NOMO-1 (cell line): Measurements from ENCODE around the gene SMARCD2.

Experiments
- DNase-seq, 2 experiments: peaks; one replicate each; lab custom pipeline; 2025; ENCODE audit not compliant: unreplicated experiment in 2 of 2; lab: John Stamatoyannopoulos, UW

Gene SMARCD2

DNA sequence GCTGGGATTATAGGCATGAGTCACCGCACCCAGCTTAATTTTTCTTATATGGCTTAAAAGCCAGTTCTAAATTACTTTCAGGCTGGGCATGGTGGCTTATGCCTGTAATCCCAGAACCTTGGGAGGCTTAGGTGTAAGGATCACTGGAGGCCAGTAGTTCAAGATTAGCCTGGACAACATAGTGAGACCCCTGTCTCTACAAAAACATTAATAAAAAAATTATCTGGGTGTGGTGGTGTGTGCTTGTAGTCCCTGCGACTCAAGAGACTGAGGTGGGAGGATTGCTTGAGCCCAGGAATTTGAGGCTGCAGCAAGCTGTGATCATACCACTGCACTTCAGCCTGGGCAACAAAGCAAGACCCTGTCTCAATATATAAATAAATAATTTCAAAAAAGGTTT is 10.8 kb upstream of the SMARCD2 start:
- no peak for DNase-seq

DNA sequence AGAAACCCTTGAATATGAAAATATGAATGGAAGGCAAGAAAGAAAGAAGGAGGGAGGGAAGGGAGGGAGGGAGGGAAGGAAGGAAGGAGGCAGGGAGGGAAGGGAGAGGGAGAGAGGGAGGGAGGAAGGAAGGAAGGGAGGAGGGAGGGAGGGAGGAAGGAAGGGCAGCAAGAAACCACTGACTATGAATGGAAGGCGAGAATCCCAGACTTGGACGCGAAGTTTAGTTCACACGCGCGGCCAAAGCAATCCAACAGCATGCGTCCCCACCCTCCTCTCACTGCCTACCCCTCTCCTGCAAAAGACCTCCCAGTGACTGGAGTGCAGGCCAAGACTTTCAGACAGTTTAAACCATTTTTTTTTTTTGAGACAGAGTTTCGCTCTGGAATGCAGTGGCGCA is 7.9 kb upstream of the SMARCD2 start:
- DNase-seq = no peak

DNA sequence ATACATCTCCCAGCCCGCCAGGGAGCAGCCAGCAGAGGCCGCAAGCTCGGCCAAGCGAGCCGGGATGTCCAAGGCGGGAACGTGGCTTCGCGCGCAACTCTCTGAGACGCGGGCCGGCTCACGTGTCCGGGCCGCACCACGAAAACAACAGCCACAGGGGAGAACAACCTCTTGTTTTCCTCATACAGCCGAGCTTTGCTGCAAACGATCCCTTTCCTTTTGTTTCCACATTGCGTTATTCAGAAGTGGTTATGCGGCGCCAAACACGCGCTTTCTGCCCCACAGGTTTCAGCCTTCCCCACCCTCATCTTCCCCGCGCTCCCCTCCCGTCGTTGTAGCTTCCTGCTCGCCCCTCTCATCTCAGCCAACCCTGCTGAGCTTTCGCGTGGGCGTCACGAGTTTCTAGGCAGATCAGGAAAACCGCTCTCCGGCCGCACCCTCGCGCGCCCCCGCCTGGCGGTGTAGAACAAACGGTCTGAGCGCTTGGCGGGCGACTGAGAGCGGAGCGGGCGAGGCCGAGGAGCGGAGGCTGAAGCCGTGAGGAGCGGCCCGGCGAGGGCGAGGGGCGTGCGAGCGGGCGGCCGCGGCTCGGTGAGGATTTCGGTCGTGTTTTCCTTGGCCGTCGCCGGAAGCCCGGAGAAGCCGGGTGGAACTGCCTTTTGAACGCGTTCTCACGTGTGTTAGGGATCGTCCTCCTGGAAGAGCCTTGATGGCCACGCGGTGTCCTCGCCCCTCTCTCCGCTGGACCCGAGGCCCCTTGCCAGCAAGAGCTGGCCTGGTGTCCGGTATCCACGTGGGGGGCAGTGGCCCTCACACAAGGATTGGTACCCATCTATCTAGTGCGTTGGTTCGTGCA is 6.6 kb upstream of the SMARCD2 start:
- DNase-seq = peak; percentile 95 to 98

DNA sequence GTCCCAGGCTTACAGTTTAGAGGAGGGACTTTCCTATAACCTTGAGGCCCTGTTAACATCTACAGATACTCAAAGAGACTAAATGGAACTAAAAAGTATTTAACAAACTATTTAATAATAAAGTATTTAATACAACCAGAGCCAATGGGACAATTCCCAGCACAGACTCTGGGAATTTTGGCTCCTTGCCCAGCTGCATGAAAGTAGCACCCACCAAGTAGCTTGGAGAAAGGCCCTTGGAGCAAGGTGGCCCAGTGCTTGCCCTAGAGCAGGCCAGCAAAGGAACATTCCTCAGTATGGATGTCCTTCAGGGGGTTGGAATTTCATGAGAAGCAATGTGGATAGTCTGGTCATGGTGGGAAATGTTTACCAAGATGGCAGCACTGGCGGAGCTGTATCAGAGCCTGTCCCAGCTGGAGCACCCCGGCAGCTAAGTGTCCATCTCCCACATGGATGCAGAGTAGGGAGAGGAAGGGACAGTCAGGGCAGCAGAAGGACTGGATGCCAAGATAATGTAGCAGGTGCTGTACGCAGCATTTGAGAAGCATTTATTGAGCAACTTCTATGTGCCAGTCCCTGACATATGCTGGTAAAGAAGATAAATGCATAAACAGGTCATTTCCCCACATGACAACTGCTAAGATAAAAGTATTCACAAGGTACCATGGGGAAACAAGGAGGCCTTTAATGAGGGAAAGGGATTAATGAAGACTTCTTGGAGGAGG is 5.2 kb upstream of the SMARCD2 start:
- DNase-seq = no peak

DNA sequence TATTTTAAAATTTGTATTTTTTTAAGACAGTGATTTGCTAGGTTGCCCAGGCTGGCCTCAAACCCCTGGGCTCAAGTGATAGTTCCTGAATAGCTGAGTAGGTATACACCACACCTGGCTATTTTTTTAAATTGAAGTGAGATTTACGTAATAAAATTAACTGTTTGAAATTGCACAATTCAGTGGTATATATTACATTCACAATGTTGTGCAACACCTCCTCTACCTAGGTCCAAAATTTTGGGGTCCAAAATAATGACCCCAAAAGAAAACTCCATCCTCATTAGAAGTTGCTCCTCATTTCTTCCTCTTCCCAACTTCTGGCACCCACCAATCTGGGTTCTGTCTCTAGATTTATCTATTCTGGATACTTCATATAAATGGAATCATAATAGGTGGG is 3.0 kb upstream of the SMARCD2 start:
- no peak for DNase-seq

DNA sequence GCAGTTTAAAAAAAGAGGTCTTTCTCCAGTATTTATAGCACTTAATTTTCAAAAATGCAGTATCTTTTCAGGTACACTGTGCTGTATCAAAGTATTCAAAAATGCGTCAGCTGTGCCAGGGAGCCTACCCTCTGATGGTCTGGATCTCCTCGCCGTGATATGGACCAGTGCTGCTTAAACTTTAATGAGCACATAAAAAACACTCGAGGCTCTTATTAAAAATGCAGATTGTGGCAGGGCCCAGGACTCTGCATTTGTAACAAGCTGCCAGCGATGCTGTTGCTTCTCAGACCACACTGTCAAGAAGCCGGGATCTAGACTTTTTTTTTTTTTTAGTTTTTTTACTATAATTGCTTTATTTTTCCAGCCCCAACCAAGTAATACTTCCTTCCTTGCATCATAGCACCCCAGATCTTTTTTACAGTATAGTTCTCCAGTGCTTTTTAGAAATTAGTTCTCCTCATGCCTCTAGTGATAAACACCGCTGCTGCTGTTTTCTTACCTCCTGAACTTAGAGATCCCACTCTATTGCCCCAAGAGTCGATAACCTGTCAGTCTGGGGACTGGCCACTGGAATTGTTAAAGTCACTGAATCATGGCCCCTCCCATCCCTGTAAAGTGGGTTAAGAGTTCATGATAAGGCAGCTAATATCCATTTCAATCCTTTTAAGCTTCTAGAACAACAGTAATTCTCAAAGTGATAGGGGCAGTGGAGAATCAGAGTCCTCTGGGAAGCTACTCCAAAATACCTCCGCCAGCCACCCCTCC is 1.6 kb upstream of the SMARCD2 start:
- DNase-seq = no peak

DNA sequence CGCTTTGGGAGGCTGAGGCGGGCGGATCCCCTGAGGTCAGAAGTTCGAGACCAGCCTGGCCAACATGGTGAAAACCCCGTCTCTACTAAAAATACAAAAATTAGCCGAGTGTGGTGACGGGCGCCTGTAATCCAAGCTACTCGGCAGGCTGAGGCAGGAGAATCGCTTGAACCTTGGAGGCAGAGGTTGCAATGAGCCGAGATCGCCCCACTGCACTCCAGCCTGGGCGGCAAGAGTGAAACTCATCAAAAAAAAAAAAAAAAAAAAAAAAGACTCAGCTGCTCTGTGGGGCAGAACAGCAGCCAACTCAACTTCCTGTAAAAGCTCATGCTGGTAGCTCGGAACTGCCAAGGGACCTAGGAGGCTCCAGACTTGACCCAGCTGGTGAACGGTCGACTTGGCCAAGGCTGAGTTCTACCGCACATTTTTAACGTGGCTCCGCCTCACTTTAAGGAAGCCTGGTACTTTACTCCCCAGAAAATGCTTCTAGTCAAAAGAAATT is 953 bp upstream of the SMARCD2 start:
- DNase-seq = peak; percentile 47 to 66

DNA sequence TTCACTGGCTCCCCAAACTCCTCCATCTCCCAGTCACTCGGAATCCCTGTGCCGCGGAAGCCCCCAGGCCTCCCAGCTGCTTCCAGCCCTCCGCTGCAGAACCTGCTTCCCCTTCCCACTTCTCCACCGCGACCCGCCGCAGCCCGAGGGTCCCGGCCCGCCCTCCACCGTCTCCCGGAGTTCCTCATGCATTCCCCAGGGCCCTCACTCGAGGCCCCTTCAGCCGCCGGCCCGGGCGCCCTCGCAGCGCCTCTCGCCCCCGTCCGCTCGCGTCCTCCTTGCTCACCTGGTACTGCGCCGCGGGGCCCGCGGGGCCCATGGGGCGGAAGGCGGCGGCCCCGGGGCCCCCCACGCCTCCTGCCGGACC is 329 bp downstream of the SMARCD2 start:
- DNase-seq = peak in 1 of 2 experiments; percentile 26

DNA sequence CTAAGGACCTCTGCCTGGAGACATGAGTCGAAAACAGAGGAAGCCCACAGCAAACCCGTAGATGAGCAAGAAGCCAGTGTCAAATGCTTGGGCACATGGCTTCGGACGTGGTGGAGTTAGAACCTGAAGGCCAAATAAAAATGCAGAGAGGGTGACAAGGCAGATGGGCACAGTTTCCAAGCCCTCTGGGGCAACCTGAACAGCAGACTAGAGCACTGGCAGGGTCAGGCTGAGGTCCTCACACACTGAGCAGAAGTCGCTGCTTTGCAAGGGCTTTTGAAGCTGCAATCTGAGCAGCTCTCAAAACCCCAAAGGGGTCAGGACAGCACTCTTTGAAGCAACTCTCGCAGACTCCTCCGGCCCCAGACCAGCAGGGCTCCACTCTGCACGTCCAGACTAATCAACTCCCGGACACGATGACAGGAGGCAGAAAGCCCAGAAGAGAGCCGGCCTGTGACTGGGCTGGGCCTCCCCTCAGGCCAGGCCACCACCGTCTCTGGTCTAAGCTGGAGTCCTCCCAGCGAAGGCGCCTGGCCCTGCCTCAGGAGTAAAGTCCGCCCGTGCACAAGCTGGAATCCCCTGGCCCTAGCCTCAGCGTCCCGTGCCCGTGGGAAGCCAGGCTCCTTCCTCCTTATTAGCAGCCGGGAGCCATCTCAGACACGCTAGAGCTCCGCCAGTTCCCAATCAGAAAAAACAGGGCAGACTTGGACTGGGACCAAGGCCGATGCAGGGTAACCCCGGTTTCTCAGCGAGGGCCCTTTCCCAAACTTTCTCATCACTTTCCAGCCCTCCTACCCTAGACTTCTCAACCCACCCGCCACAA is 924 bp downstream of the SMARCD2 start:
- no peak for DNase-seq

DNA sequence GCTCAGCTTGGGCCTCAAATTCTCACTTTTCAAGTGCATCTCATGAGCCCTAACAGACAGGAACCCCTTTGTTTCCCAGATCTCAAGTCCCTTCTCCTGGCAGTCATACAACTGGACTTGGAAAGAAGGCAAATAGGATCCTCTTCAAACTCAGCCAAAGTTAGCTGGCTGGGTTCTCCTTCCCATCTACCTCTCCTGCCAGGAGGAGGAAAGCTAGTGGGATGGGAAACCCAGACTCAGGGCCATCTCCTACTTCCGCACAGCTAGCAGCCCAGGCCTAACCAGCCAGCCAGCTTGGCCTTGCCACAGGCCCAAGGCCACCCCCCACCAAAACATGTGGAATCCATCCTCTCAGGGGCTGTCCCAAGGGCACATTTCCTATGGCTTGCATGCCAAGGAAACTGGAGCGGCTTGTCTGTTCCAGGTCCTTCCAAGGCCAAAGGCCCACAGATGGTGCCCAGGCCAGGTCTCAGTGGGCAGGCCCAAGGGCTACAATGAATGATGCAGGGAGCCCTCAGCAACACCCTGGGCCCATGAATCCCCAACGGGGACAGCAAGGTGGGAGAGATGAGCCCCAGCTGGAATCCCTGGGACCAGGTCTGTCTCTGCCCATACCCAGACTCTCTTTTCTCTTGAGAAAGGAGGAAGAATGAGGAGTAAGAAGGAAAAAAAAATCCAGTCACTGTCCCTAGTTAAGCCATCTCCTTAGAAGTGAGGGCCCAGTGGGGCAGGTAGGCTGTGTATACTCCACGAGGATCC is 1.7 kb downstream of the SMARCD2 start:
- no peak for DNase-seq

DNA sequence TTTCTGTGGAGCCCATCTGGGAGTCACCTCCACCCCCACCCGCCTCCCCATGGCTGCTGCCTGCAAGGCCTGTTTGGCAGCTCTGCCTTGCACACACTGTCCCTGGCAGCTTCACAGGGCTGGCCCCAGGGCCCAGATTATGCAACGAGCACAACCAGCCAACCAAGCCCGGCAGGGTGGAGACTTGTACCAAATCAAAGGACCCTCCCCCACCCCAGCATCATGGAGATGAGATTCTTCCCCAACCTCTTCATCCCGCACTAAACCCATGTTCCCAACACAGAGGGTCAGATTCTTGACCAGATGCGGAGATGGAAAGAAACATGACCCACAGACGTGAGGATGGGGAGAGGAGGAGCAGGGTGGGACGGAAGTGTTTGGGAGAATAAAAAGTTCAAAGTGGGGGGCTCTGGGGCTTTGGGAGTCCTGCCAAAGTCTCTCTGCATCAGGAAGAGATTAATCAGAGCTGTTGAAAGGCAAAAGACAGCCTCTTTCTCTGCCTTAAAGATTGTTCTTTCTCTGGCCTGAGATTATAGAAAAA is 3.8 kb downstream of the SMARCD2 start:
- DNase-seq = no peak

DNA sequence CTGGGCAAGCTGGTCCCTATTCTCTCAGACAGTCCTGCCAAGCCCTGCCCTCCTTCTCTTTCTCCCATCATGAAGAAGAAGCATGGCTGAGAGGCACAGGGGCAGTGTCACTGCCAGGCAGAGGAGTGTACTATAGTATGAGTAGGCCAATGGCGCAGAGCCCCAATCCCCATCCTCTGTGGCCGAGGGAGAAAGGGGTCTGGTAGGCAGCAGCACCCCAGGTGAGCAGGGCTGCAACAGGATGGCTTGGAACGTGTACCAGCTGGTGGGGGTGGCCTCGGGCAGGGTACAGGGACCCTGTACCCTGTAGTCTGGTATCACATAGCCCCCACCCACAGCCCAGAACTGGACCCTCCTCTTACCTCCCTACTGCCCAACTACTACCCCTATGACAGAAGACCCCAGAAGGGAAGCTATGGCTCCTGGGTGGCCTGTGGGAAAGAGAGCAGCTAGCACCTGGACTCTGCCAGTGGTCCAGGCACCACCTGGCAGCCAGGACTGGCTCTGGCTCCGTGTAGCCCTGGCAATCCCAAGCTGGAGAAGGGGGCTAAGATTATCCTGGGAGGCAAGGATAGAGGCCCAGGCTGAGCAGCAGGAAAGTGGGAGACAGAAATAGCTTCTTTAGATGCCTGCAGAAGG is 4.4 kb downstream of the SMARCD2 start:
- no peak for DNase-seq

DNA sequence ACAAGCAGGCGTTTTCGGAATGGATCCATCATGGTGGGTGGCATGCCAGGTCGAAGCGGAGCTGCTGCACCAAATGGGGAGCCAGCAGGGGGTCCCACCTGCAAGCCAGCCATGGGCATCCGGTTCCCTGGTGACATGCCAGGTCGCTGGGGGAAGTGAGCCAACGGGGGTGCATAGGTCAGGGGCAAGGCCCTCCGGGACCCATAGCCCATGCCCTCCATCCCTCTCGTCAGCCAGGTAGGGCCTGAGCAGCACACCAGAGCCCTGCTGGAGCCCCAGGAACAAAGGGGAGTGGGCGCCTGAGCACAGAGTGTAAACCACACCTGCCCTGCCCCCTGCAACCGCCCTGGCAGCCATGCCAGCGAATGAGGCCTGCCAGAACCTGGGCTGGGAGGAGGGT is 5.0 kb downstream of the SMARCD2 start:
- no peak for DNase-seq

DNA sequence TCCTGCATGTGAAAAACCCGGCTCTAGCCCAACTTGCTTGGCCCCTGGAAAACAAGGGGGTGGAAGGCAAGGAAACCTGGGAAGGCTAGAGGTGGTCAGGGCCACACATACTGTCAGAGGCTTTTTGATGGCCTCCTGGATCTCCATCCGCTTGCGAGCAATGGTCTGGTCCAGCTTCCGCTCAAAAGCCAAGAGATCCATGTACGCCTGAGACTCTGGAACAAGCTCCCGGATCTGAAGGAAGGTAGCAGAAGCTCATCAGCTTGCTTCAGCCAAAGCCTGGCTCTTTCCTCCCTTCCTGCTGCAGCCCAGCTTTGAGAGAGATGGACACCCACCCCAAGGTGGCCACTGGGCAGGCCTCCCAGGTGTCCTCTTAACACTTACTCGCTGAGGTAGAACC is 5.7 kb downstream of the SMARCD2 start:
- no peak for DNase-seq

DNA sequence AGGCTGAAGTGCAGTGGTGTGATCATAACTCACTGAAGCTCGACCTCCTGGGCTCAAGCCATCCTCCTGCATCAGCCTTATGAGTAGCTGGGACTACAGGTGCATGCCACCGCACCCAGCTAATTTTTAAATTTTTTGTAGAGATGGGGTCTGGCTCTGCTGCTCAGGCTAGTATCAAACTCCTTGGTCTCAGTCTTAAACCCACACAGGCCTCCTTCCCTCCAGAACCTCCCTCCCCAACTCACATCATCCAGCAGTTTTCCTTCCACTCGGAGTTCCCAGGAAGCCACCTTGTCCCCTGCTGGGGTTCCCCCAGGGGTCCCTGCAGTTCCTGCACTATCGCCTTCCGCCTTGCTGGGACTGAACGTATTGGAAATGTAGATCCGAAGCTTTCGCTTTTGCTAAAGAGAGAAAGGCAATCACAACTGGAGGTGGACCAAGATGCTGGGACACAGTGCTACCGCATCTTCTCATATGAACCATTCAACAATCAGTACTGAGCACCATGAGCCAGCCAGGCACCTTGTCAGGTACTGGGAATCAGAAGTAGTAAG is 7.2 kb downstream of the SMARCD2 start:
- no peak for DNase-seq

DNA sequence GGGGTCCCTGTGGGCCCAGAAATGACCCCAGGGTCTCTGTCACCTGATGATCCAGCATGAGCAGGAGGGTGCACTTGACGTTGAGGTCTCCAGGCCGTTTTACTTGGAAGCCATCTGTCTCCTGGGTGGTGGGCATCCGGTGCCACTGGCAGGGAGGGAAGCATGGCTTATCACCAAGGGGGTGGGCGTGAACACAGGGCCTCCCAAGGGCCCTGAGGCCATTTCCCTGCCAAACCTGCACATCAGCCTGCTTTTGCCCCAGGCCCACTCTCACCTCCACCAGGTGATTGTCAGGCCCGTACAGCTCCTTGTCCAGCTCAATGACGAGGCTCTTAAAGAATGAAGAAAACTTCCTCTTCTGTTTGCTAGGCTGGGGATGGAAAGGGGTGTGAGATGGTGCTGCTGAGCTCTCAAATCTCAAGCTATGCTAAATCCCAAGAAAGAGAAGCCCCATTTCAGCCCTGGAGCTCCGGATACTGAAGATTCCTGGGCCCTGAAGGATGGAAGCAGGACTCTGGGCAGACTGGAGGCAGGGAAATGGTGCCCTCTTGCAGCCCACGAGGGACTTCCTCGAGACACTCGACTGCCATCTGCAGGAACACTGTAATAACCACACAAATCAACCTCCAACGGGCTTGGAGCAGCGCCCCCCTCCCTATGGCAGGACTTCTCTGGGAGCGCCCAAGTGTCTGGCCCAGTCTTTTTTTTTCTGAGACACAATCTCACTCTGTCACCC is 7.9 kb downstream of the SMARCD2 start:
- peak; percentile 86 to 88 for DNase-seq

DNA sequence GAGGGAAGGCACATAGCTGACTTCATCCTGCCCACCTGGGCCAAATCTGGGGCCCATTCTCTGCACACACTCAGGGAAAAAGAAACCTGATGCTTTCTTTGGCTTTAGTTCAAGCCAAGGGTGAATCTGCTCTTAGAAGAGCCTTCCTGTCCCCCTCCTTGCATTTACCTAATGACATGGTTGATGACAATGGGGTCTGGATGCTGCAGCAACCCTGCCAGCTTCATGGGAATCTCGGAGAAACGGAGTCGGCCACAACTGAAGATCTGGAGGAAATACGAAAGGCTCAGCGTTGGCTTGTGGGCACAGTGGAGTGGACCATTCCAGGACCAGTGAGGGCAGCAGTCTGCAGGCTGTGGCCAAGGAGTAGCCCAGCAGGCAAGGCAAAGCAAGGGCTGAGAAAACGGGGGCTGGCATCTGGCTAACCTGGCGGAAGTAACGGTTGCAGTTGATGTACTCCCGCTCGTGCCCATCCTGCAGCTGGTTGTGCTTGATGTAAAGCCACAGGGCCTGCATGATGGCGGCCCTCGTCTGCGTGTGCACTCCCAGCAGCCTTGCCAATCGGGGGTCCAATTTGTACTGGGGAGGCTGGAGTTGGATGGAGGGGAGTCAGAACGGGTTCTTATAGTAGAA is 8.6 kb downstream of the SMARCD2 start:
- DNase-seq = no peak
